Stimulated activated CD4-positive, alpha-beta T cell treated with anti-CD3 and anti-CD28 coated beads, Interleukin-4, amount 100 ng/mL, for 1 hour (primary cell): ENCODE results near the gene TAMM41.
"Not testable (repeated sequence)": the region's sequence is repeated elsewhere in the genome, so short reads cannot be mapped to it uniquely, and the experiment has no call there.

Experiments used
- DNase-seq: peaks from one replicate; pipeline ENCODE4 v3.0.0-alpha.2; 2020

The TAMM41 gene

DNA sequence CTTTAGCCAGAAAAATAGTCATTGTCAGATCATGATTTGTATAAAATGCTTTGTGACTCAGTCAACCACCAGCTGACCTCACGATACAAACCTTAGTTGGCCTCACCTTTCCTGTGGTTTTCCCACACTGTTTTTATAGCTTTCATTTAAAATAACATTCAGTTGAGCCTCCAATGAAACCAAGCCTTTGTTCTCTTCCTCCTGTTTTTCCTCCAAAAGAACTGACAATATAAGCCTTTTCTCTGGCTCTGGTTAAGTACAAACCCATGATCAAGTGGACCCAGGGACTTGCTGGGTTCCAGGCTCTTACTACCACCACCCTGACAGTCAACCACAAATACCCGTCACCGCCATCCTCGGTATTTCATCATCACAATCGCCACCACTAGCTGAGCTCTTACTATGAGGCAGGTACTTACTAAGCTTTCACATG lies 81.7 kb downstream of the TAMM41 start:
- DNase-seq = no peak

DNA sequence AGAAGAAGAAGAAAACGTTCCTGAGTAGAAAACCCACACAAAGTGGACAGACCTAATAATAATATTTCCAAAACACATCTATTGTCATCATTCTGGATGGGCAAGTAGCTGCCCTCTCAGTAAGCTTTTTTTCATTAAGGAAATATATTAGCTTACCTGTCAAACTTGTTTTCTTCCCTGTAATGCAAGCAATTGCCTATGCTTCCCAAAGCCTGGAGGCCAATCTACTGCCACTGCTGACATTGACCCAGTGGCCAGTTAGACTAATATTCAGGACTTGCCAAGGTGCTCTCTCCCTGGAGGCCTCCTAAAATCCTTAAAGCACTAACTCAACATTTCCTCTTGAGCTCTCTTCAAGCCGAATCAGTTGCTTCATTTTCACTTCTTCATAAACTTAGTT lies 86.7 kb downstream of the TAMM41 start:
- DNase-seq = no peak

DNA sequence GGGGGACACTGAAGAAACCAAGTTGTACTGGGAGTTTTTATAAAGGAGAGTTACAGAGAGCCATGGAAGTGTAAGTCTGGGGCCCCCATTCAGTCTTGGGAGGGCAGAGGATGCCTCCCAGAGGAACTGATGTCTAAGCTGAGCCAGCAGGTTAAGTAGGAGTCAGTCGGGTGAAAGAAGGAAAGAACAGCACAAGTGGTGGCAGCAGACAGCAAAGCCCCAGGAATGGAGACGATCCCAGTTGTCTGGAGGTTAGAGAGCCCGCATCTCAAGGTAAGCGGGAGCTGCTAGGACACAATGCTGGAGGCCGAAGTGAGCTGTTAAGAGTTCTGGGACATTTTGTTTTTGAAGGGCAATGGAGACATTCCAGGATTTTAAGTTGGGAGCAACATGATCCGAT lies 88.8 kb downstream of the TAMM41 start:
- DNase-seq = no peak

DNA sequence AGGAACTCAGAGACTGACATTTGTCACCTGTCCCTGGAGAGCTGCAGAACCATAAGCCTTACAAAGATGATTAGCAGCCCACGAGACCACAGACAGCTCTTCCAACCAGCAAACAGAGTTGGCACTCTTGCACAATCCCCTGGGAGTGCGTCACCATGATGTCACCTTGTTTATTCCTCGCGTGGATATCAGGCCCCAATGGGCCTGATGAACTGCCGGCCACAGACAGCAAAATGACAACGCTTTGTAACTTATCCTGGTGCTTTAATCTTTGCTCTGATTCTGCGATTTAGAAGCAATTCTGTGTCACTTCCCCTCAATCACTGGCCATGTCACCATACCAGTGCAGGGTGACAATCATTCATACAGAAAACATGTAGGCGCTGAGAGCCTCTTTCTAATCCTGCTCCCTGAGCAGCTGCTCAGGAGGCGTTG lies 89.2 kb downstream of the TAMM41 start:
- no peak for DNase-seq

DNA sequence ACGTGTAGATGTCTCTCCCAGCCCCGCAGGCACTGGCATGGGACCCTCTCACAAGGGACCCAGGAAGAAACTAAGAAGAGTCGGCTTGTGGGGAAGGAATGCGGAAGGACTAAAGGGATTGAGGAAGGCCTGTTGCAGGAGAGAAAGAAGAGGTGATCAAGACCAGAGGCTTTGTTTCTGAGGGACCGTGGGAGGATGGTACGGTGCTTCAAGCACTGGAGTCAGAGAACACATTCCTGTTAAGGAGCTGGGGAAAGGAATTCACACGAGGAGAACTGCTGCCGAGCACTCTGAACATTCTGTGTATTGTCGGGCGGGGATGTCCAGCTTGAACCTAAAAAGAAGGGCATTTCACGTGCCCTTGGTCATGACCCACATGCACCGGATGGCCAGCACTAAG lies 91.4 kb downstream of the TAMM41 start:
- DNase-seq = no peak

DNA sequence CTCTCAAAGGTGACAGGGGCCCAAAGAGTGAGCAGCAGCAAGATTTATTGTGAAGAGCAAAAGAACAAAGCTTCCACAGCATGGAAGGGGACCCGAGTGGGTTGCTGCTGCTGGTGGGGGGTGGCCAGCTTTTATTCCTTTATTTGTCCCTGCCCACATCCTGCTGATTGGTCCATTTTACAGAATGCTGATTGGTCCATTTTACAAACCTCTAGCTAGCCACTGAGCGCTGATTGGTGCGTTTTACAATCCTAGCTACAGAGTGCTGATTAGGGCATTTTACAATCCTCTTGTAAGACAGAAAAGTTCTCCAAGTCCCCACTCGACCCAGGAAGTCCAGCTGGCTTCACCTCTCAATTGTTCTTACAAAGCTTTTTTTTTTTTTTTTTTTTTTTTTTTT lies 94.4 kb downstream of the TAMM41 start:
- DNase-seq = not testable (repeated sequence)

DNA sequence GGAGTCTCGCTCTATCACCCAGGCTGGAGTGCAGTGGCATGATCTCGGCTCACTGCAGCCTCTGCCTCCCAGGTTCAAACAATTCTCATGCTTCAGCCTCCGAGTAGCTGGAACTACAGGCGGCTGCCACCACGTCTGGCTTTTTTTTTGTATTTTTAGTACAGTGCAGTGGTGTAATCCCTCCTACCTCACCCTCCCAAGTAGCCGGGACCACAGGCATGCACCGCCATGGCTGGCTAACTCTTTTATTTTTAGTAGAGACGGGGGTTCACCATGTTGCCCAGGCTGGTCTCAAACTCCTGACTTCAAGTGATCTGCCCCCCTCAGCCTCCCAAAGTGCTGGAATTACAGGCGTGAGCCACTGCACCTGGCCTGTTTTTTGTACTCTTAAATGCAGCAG lies 98.4 kb downstream of the TAMM41 start:
- DNase-seq = not testable (repeated sequence)
